ENCODE measurements around the gene SURF4.

DNA sequence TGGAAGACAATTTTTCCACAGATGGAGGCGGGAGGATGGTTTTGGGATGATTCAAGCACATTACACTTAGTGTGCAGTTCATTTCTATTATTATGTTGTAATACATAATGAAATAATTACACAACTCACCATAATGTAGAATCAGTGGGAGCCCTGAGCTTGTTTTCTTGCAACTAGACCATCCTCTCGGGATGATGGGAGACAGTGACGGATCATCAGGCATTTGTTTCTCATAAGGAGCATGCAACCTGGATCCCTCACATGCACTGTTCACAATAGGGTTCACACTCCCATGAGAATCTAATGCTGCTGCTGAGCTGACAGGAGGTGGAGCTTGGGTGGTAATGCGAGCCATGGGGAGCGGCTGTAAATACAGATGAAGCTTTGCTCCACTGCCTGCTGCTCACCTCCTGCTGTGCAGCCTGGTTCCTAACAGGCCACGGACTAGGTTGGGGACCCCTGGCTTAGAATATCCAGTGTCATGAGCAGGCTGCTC lies 1.9 kb upstream of the SURF4 start:
- TF ChIP-seq, protein P1, sequence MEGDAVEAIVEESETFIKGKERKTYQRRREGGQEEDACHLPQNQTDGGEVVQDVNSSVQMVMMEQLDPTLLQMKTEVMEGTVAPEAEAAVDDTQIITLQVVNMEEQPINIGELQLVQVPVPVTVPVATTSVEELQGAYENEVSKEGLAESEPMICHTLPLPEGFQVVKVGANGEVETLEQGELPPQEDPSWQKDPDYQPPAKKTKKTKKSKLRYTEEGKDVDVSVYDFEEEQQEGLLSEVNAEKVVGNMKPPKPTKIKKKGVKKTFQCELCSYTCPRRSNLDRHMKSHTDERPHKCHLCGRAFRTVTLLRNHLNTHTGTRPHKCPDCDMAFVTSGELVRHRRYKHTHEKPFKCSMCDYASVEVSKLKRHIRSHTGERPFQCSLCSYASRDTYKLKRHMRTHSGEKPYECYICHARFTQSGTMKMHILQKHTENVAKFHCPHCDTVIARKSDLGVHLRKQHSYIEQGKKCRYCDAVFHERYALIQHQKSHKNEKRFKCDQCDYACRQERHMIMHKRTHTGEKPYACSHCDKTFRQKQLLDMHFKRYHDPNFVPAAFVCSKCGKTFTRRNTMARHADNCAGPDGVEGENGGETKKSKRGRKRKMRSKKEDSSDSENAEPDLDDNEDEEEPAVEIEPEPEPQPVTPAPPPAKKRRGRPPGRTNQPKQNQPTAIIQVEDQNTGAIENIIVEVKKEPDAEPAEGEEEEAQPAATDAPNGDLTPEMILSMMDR (conservative IDR thresholded peaks at IDR 0.05; ENCODE audit: low read depth, low read length): no peak
- no peak for TF ChIP-seq EZH2 (IDR thresholded peaks at IDR 0.05; ENCODE audit: borderline replicate concordance, low read depth, low read length, poor library complexity, severe bottlenecking)

Measured in A673 (cell line).